HEK293 (cell line): ENCODE results near the gene ZDHHC9.

Experiments used
- CTCF ChIP-seq: fragments of 450-650 bp; formaldehyde crosslinking; IDR thresholded peaks from 2 replicates; pipeline ENCODE4 v1.5.1; 2016; ENCODE audit warnings: missing biosample characterization, missing genetic modification characterization
- PRDM6 ChIP-seq: fragments of 450-650 bp; formaldehyde crosslinking; IDR thresholded peaks from 2 replicates; pipeline ENCODE4 v1.5.1; 2017; ENCODE audit warnings: missing biosample characterization, missing genetic modification characterization
- REST ChIP-seq: fragments of 450-650 bp; formaldehyde crosslinking; IDR thresholded peaks from 2 replicates; pipeline ENCODE4 v1.5.1; 2016; ENCODE audit warnings: missing biosample characterization, missing genetic modification characterization
- SP2 ChIP-seq: fragments of 450-650 bp; formaldehyde crosslinking; IDR thresholded peaks from 2 replicates; pipeline ENCODE4 v1.5.1; 2016; ENCODE audit warnings: missing biosample characterization, missing genetic modification characterization
- SP7 ChIP-seq: fragments of 450-650 bp; formaldehyde crosslinking; IDR thresholded peaks from 2 replicates; pipeline ENCODE4 v1.5.1; 2016; ENCODE audit warnings: missing biosample characterization, missing genetic modification characterization
- ZBTB8A ChIP-seq: fragments of 450-650 bp; formaldehyde crosslinking; IDR thresholded peaks from 2 replicates; pipeline ENCODE4 v1.5.1; 2016; ENCODE audit warnings: missing biosample characterization, missing genetic modification characterization
- ZFP3 ChIP-seq: fragments of 450-650 bp; formaldehyde crosslinking; IDR thresholded peaks from 2 replicates; pipeline ENCODE4 v1.5.1; 2016; ENCODE audit warnings: low read depth, missing biosample characterization, missing genetic modification characterization
- ZFP69B ChIP-seq: fragments of 450-650 bp; formaldehyde crosslinking; IDR thresholded peaks from 2 replicates; pipeline ENCODE4 v1.5.1; 2016; ENCODE audit warnings: missing biosample characterization, missing genetic modification characterization
- ZNF138 ChIP-seq: fragments of 450-650 bp; formaldehyde crosslinking; IDR thresholded peaks from 2 replicates; pipeline ENCODE4 v1.5.1; 2016; ENCODE audit warnings: missing biosample characterization, missing genetic modification characterization, borderline replicate concordance
- ZNF292 ChIP-seq: fragments of 450-650 bp; formaldehyde crosslinking; IDR thresholded peaks from 2 replicates; pipeline ENCODE4 v1.5.1; 2016; ENCODE audit warnings: low read depth, missing biosample characterization, missing genetic modification characterization, borderline replicate concordance
- ZNF621 ChIP-seq: fragments of 450-650 bp; formaldehyde crosslinking; IDR thresholded peaks from 2 replicates; pipeline ENCODE4 v1.5.1; 2017; ENCODE audit warnings: missing biosample characterization, missing genetic modification characterization
- ZSCAN5A ChIP-seq: fragments of 450-650 bp; formaldehyde crosslinking; IDR thresholded peaks from 2 replicates; pipeline ENCODE4 v1.5.1; 2016; ENCODE audit warnings: missing biosample characterization, missing genetic modification characterization

- no peak for TF ChIP-seq ZBTB8A (tag by site-specific recombination)
- TF ChIP-seq CTCF (tag by site-specific recombination): no peak
- TF ChIP-seq SP2: no peak
- no peak for TF ChIP-seq ZSCAN5A
- TF ChIP-seq ZNF292 (tag by site-specific recombination): no peak
- no peak for TF ChIP-seq PRDM6 (tag by site-specific recombination)
- no peak for TF ChIP-seq SP7 (tag by site-specific recombination)
- no peak for TF ChIP-seq ZNF138 (tag by site-specific recombination)
- TF ChIP-seq ZNF621 (tag by site-specific recombination): no peak
- TF ChIP-seq REST (tag by site-specific recombination): no peak
- no peak for TF ChIP-seq ZFP3
- no peak for TF ChIP-seq ZFP69B
Observed at GRCh38 chrX:129787336-129788055, 56.2 kb downstream of the ZDHHC9 start.
